Measurements from ENCODE around the gene AFF3. TPM values are rescaled to one million over a fixed set of nuclear protein-coding genes. Genes with fewer than 3 reads are reported as not detected.

The AFF3 gene
- total and polyA plus RNA-seq, 2 donors (not counting 3 experiments of a cell fraction or from before 2014, with no cell fraction given) = 0.06 to 0.07 TPM

DNA sequence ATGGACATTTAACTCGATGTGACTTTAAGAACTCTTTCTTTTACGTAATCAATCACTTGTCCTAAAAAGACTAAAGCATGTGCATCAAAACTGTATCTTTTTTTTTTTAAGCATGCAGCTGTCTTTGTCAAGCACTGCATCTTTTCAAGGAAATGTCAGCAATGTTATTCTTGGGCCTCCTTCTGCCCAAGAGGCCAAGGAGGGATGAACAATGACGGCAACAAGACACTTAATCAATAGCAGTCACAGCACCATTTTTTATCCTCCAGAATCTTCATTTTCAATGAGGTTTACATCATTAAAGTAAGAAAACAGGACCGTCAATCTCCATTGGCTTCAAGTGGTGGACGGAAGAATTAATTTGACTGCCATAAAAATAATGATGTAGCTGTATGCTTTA, 253.8 kb downstream of the AFF3 start:
- ChIA-PET CTCF (interaction anchor here (2.0 to 2.4 kb wide), 2 partner anchors 9 to 70 kb away, joined by 6 to 7 read pairs; no protein-coding TSS in a partner anchor), POLR2A (no interaction called here)
- intact Hi-C loops (cut with micrococcal nuclease) (no loop called here), dilution Hi-C loops (cut with MboI; ENCODE audit: extremely low pct_ligation_motif_present, low sequenced_read_pairs) (no loop called here)
- peaks cover 2% of the 10 kb centered on the region for H3K4me1 ChIP-seq (ENCODE audit: control insufficient read depth, extremely low read depth, insufficient read depth, low read length)
- no peak overlapping the region for H3K4me3 ChIP-seq (replicated peaks in 1 of 3; ENCODE audit: insufficient read depth in 1 of 3, low read depth in 1 of 3, low read length in 3 of 3)
- H3K27me3 ChIP-seq (ENCODE audit: control insufficient read depth in 2 of 2, insufficient read depth in 2 of 2, low read length in 2 of 2) = no peaks in the 10 kb centered on the region
- H3K79me2 ChIP-seq (ENCODE audit: control insufficient read depth, insufficient read depth, low read length) = no peaks in the 10 kb centered on the region
- H2AFZ ChIP-seq (ENCODE audit: low read depth, low read length) = no peak overlapping the region
- FAIRE-seq (no peak), DNase-seq (ENCODE audit: low read depth, low spot score) (no peak)
- no peaks in the 10 kb centered on the region for H3K36me3 ChIP-seq (ENCODE audit: control insufficient read depth in 2 of 2, extremely low read depth in 1 of 2, insufficient read depth in 2 of 2, low read length in 2 of 2)
- no peaks in the 10 kb centered on the region for H3K9me3 ChIP-seq (replicated peaks; ENCODE audit: control insufficient read depth, insufficient read depth, low read length)
- TF ChIP-seq FOS (IDR thresholded peaks at IDR 0.05; ENCODE audit: borderline replicate concordance, insufficient read depth, low read length) (no peak), EZH2 (IDR thresholded peaks at IDR 0.05; ENCODE audit: borderline replicate concordance, low read depth, low read length, severe bottlenecking) (no peak), MYC (IDR thresholded peaks at IDR 0.05; ENCODE audit: low read depth, low read length) (no peak), POLR2AphosphoS5 (IDR thresholded peaks at IDR 0.05; ENCODE audit: insufficient read depth, low read depth, low read length) (no peak)
- TF ChIP-seq, protein P1, sequence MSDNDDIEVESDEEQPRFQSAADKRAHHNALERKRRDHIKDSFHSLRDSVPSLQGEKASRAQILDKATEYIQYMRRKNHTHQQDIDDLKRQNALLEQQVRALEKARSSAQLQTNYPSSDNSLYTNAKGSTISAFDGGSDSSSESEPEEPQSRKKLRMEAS (IDR thresholded peaks at IDR 0.05; ENCODE audit: insufficient read depth, insufficient read length) = no peak
- H4K20me1 ChIP-seq (replicated peaks; ENCODE audit: control insufficient read depth, extremely low read depth, insufficient read depth, low read length) = no peaks in the 10 kb centered on the region
- no peak overlapping the region for H3K27ac ChIP-seq (ENCODE audit: insufficient read depth, low read depth, low read length)
- no peaks in the 10 kb centered on the region for H3K9me1 ChIP-seq (replicated peaks; ENCODE audit: control insufficient read depth, extremely low read depth, insufficient read depth, low read length)
- BruUV-seq (replicated peaks) = no TSS peak
- H3K9ac ChIP-seq (replicated peaks; ENCODE audit: extremely low read depth, insufficient read depth, low read length) = no peak overlapping the region
- H3K4me2 ChIP-seq (ENCODE audit: insufficient read depth, low read length) = no peak overlapping the region

DNA sequence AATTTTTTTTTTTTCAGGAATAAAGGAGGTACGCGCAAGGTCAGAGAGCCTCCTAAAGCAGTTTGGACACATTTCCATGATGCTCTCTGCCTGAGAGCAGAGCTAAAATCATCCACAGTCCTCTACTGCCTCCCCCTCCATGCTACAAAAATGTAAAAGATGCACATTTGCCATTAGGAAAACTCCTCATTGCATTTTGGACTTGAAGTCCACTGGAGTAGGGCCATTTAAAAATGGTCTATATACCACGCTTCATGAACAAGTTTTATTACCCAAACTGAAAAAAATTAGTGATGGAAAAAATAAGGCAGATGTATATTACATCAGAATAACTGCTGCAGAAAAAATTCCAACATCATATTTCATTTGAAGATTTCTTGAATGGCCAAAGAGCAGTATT, 256.0 kb downstream of the AFF3 start:
- ChIA-PET CTCF (interaction anchor here (0.7 kb wide), 1 partner anchor 67 kb away, joined by 3 read pairs; no protein-coding TSS in a partner anchor), POLR2A (no interaction called here)
- FAIRE-seq = no peak
- TF ChIP-seq MYC (IDR thresholded peaks at IDR 0.05; ENCODE audit: low read depth, low read length) (no peak), JUN (IDR thresholded peaks at IDR 0.05; ENCODE audit: borderline replicate concordance, insufficient read depth, insufficient read length, low read depth) (no peak)
- TF ChIP-seq, protein P1 (IDR thresholded peaks at IDR 0.05; ENCODE audit: insufficient read depth, insufficient read length) = no peak
- TF ChIP-seq, protein P2, sequence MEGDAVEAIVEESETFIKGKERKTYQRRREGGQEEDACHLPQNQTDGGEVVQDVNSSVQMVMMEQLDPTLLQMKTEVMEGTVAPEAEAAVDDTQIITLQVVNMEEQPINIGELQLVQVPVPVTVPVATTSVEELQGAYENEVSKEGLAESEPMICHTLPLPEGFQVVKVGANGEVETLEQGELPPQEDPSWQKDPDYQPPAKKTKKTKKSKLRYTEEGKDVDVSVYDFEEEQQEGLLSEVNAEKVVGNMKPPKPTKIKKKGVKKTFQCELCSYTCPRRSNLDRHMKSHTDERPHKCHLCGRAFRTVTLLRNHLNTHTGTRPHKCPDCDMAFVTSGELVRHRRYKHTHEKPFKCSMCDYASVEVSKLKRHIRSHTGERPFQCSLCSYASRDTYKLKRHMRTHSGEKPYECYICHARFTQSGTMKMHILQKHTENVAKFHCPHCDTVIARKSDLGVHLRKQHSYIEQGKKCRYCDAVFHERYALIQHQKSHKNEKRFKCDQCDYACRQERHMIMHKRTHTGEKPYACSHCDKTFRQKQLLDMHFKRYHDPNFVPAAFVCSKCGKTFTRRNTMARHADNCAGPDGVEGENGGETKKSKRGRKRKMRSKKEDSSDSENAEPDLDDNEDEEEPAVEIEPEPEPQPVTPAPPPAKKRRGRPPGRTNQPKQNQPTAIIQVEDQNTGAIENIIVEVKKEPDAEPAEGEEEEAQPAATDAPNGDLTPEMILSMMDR (IDR thresholded peaks at IDR 0.05; ENCODE audit: extremely low read depth in 1 of 2, insufficient read depth in 1 of 2, low read depth in 1 of 2, low read length in 2 of 2) = no peak
- H3K27ac ChIP-seq (ENCODE audit: insufficient read depth, low read depth, low read length) = no peak overlapping the region
- BruUV-seq (replicated peaks) = no TSS peak
- DNase-seq (ENCODE audit: low read depth, low spot score) = no peak
- H3K79me2 ChIP-seq (ENCODE audit: control insufficient read depth, insufficient read depth, low read length) = no peaks in the 10 kb centered on the region
- H3K36me3 ChIP-seq (ENCODE audit: control insufficient read depth in 2 of 2, extremely low read depth in 1 of 2, insufficient read depth in 2 of 2, low read length in 2 of 2) = no peaks in the 10 kb centered on the region
- H3K4me3 ChIP-seq (replicated peaks in 1 of 3; ENCODE audit: insufficient read depth in 1 of 3, low read depth in 1 of 3, low read length in 3 of 3) = no peak overlapping the region
- no peak overlapping the region for H3K9ac ChIP-seq (replicated peaks; ENCODE audit: extremely low read depth, insufficient read depth, low read length)
- H3K9me1 ChIP-seq (replicated peaks; ENCODE audit: control insufficient read depth, extremely low read depth, insufficient read depth, low read length) = no peaks in the 10 kb centered on the region
- H2AFZ ChIP-seq (ENCODE audit: low read depth, low read length) = no peak overlapping the region
- intact Hi-C loops (cut with micrococcal nuclease) (no loop called here), dilution Hi-C loops (cut with MboI; ENCODE audit: extremely low pct_ligation_motif_present, low sequenced_read_pairs) (no loop called here)
- H3K27me3 ChIP-seq (ENCODE audit: control insufficient read depth in 2 of 2, insufficient read depth in 2 of 2, low read length in 2 of 2) = no peaks in the 10 kb centered on the region
- no peaks in the 10 kb centered on the region for H4K20me1 ChIP-seq (replicated peaks; ENCODE audit: control insufficient read depth, extremely low read depth, insufficient read depth, low read length)
- H3K4me1 ChIP-seq (ENCODE audit: control insufficient read depth, extremely low read depth, insufficient read depth, low read length) = peaks cover 17% of the 10 kb centered on the region
- H3K4me2 ChIP-seq (ENCODE audit: insufficient read depth, low read length) = no peak overlapping the region
- H3K9me3 ChIP-seq (replicated peaks; ENCODE audit: control insufficient read depth, insufficient read depth, low read length) = no peaks in the 10 kb centered on the region
